ENCODE results near the gene RTKN.
A peak's percentile ranks its signal among the peaks of the same experiment; 100 is the strongest.
"Not testable (repeated sequence)": the region's sequence is repeated elsewhere in the genome, so short reads cannot be mapped to it uniquely, and the experiment has no call there.

The RTKN gene

GRCh38 chr2:74471332-74472065 is 29.8 kb upstream of the RTKN start:
- Histone ChIP-seq H3K79me2 (ENCODE audit: insufficient read depth, low read length) (no peaks in the 10 kb centered on the region), H3K4me2 (ENCODE audit: low read depth, low read length, poor library complexity, severe bottlenecking) (peak overlapping the region; percentile 98), H2AFZ (ENCODE audit: low read depth, low read length, severe bottlenecking) (peak overlapping the region; percentile 88), H3K9me3 (ENCODE audit: insufficient read depth, low read length) (no peaks in the 10 kb centered on the region), H3K27ac (ENCODE audit: low read depth, low read length) (peak overlapping the region; percentile 89), H3K9me2 (replicated peaks; ENCODE audit: insufficient read depth, low read length) (no peaks in the 10 kb centered on the region), H3K9ac (ENCODE audit: low read length) (peak overlapping the region; percentile 78), H3K36me3 (ENCODE audit: low read length) (no peaks in the 10 kb centered on the region), H3F3A (ENCODE audit: insufficient read depth) (peaks cover 20% of the 10 kb centered on the region), H4K20me1 (ENCODE audit: low read depth, low read length) (no peaks in the 10 kb centered on the region), H3K4me3 (ENCODE audit: insufficient read depth, low read length, poor library complexity, severe bottlenecking) (peak overlapping the region; percentile 72), H3K27me3 (ENCODE audit: low read length) (no peaks in the 10 kb centered on the region)
- TF ChIP-seq CTCF (IDR thresholded peaks at IDR 0.05; ENCODE audit: insufficient read depth, low read length, poor library complexity, severe bottlenecking) (no peak), EZH2phosphoT487 (conservative IDR thresholded peaks at IDR 0.05; ENCODE audit: low read length) (no peak)

GRCh38 chr2:74470742-74471141 is 29.0 kb upstream of the RTKN start:
- H3K4me2 ChIP-seq (ENCODE audit: low read depth, low read length, poor library complexity, severe bottlenecking); H3K9me3 ChIP-seq (ENCODE audit: insufficient read depth, low read length); H3K27ac ChIP-seq (ENCODE audit: low read depth, low read length); H3K9me2 ChIP-seq (replicated peaks; ENCODE audit: insufficient read depth, low read length); H3K79me2 ChIP-seq (ENCODE audit: insufficient read depth, low read length); H3K27me3 ChIP-seq (ENCODE audit: low read length); H4K20me1 ChIP-seq (ENCODE audit: low read depth, low read length); H3K4me3 ChIP-seq (ENCODE audit: insufficient read depth, low read length, poor library complexity, severe bottlenecking); H3K36me3 ChIP-seq (ENCODE audit: low read length); H2AFZ ChIP-seq (ENCODE audit: low read depth, low read length, severe bottlenecking); H3K9ac ChIP-seq (ENCODE audit: low read length): not testable (repeated sequence)
- peaks cover 24% of the 10 kb centered on the region for H3F3A ChIP-seq (ENCODE audit: insufficient read depth)

- H3K27ac ChIP-seq (ENCODE audit: low read depth, low read length), result peak overlapping the region; percentile 66
- peak overlapping the region; percentile 5 for H2AFZ ChIP-seq (ENCODE audit: low read depth, low read length, severe bottlenecking)
- H3K79me2 ChIP-seq (ENCODE audit: insufficient read depth, low read length), result peaks cover 11% of the 10 kb centered on the region
These were observed 22.7 kb upstream of the RTKN start for GRCh38 chr2:74464406-74464805.

More at GRCh38 chr2:74464406-74464805, 22.7 kb upstream of the RTKN start:
- no peaks in the 10 kb centered on the region; the same call in 1 of the 2 replicates for H3K36me3 ChIP-seq (ENCODE audit: low read length)
- H3K9me3 ChIP-seq (ENCODE audit: insufficient read depth, low read length), result no peaks in the 10 kb centered on the region
- no peaks in the 10 kb centered on the region for H4K20me1 ChIP-seq (ENCODE audit: low read depth, low read length)
- H3K9ac ChIP-seq (ENCODE audit: low read length), result peak overlapping the region; percentile 89
- no peaks in the 10 kb centered on the region for H3K27me3 ChIP-seq (ENCODE audit: low read length)
- H3K4me3 ChIP-seq (ENCODE audit: insufficient read depth, low read length, poor library complexity, severe bottlenecking), result peak overlapping the region; percentile 64
- peaks cover 4% of the 10 kb centered on the region; the same call in 1 of the 2 replicates for H3F3A ChIP-seq (ENCODE audit: insufficient read depth)
- TF ChIP-seq CTCF (IDR thresholded peaks at IDR 0.05; ENCODE audit: insufficient read depth, low read length, poor library complexity, severe bottlenecking), result no peak
- TF ChIP-seq EZH2phosphoT487 (conservative IDR thresholded peaks at IDR 0.05; ENCODE audit: low read length), result no peak
- no peaks in the 10 kb centered on the region for H3K9me2 ChIP-seq (replicated peaks; ENCODE audit: insufficient read depth, low read length)
- peak overlapping the region; percentile 93 for H3K4me2 ChIP-seq (ENCODE audit: low read depth, low read length, poor library complexity, severe bottlenecking)

All from SU-DHL-6 (cell line).